ENCODE results near the gene CMTM5.

CMTM5 gene

DNA sequence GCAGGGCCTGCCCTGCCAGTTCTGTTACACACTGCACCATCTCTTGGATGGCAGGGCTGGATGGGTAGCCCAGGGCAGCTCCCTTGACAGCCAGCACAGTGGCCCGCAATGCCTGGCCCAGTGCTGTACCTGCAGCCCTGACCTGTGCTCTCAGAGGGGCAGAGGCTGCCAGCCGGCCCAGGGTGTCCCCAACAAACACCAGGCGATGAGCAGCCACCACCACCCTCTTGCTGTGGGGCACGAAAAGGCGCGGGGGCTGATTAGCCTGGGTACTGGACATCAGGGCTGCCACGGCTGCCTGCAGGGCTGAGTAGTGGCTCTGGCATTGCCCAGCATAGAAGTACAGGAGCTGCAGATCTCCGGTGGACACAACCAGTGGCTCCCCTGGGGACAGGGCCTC lies 19.6 kb upstream of the CMTM5 start:
- no peak for DNase-seq (ENCODE audit: extremely low spot score, insufficient read length, low read depth)
- no peak for FAIRE-seq

DNA sequence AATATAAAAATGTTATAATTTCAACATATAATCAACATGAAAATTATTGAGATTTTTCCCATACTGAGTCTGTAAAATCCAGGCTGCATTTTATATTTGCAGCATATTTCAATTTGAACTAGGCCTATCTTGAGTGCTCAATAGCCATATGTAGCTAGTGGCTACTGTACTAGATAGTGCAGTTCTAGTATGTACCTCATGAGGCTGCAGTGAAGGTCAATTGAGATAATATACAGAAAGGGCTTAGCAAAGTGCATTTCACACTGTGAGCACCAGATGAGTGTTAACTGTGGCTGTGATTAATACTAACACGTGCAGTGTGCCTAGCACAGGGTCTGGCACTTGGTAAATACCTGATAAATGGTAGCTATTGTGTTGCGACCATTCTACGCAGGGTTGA lies 18.8 kb upstream of the CMTM5 start:
- DNase-seq (ENCODE audit: extremely low spot score, insufficient read length, low read depth) (no peak), FAIRE-seq (no peak)

DNA sequence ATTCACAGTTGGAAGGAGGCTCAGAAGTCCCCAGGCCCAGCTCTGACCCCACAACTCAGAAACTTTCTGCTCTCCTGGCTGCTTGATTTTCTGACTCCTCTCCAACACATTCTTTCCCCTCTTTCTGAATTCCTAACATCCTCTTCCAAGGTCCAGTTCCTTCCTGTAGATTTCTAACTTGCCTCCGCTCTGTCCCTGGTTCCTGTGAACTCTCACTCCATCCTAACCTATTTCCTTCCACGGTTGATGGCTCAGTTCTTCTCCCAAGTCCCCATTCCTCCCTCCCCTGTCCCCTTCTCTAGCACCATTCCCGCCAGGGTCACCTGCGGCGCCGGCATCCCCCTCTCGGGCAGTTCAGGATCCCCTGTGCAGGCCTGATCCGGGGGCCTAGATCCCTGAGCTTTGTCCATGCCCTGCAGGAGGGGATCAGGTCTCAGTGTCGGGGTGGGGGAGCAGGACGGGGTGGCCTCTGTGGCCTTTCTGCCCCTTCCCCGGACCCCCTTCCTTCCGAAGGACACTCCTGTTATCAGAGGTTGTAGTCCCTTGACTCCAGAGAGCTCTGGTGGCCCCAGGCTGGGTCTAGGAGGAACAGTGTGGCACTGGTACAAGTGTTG lies 18.2 kb upstream of the CMTM5 start:
- no peak for DNase-seq (ENCODE audit: extremely low spot score, insufficient read length, low read depth)
- no peak for FAIRE-seq

DNA sequence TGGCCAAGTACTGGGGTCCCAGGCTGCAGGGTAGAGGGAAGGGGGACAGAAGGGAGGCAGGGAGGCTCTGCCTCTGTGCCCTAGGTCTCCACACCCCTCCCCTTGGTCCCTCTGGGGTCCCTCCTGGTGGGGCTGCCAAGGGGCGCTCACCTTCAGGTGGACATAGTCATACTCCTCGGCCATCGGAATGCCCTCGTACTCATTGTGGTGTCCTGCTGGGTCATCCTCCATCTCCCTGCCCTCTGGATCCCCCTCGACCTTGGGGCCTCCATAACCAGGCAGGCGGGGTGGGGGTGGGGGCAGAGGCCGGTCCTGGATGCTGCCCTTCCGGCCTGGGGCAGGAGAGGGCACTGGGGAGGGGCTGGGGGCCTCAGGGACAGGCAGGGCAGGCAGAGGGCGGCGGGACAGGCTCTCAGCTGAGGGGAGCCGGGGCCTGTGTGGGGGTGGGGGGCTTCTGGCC lies 17.6 kb upstream of the CMTM5 start:
- no peak for FAIRE-seq
- no peak for DNase-seq (ENCODE audit: extremely low spot score, insufficient read length, low read depth)

DNA sequence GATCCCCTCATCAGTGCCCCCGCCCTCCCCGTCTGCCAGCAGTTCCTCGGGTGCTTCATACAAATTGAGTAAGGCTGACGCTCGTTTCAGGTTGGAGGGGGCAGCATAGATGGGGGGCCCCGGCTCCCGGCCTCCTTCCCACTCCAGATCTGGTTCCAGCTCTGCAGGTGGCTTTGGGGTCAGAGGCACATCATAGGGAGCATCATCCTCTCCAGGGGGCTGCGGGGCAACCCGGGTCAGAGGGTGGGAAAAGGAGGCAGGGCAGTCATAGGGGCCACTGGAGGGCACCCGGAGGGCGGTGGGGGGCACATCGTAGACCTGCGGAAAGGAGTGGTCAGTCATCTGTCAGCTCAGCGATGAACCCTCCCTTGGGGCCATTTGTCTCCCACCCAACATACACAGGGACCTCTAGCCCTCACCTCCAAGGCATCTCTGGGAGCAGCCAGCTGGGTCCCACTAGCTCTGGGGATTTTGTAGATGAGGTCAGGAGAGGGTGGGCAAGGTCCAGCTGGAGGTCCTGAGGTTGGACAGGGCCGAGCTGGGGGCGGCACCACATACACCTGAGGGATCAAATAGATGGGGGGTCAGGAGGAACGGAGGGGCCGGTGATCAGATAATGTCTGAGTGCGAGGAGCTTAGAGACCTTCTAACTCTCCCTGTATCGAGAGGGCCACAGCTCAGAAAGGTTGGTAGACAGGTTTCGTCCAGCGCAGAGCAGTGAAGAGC lies 17.0 kb upstream of the CMTM5 start:
- DNase-seq (ENCODE audit: extremely low spot score, insufficient read length, low read depth), result no peak
- no peak for FAIRE-seq

DNA sequence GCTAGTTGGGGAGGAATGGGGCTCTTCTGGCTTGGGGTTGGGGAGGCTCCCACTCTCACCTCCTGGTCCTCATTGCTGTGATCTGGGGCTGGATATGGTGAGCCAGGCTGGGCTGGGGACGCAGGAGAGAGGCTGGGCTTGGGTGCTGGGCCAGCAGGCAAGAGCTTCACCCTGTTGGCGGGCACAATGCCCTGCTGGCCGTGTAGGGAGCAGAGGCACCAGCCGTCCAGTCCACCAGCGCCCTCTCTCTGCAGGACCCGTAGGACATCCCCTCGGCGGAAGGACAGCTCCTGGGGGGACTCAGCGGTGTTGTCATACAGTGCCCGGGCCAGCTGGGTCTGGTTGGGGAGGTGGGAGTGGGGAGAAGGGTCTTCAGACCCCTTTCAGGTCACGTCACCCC lies 16.4 kb upstream of the CMTM5 start:
- DNase-seq (ENCODE audit: extremely low spot score, insufficient read length, low read depth) (no peak), FAIRE-seq (no peak)

DNA sequence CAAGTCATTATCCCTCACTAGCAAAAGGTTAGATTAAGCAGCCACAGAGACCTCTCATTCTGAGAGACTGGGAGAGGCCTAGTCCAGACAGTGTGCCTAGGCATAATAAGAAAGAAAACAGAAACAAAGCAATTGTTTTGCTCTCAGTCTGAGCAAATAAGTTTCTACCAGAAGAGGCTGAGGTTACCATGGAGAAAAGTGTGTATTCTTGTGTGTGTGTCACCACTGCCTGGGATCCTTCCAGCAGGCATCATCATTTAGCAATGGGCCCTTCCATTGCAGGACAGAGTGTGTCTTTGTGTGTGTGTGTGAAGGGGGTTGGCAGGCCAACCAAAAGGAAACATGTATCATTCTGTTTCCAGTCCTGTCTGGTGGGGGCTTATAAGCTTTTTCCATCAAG lies 15.5 kb upstream of the CMTM5 start:
- DNase-seq (ENCODE audit: extremely low spot score, insufficient read length, low read depth) (no peak), FAIRE-seq (no peak)

DNA sequence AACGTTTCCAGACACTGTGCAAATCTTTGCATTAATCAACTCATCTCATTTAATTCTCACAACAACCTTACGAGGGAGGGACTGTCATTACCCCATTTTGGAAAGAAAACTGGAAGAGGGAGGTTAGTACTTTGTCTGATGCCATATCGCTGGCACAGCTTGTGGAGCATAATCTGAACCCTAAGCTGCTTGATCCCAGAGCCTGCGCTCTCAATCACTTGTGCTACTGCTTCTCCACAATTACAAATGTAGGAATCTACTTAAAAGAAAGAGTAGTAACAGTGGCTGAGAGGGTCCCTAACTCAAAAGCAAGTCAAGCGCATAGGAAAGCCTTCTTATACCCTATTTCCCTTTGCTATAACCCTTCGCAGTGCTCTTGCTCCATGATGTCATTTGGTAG lies 15.1 kb upstream of the CMTM5 start:
- DNase-seq (ENCODE audit: extremely low spot score, insufficient read length, low read depth) (no peak), FAIRE-seq (no peak)

DNA sequence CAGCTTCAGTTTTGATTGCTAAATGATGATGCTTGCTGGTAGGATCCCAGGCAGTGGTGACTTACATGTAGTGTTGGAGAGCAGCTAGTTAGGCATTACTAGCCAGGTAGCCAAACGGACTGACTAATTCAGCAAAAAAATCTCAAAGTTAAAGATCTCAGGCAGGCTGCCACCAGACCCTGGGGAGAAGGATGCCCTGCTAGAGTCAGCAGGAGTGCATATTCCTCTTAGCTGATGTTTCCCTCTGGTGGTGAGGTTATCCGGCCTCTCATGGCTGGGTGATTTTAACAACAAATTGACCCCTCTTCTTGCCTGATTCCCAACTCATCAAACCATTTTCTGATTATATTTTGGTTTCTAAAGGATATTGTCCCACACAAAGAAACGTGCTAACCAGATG lies 14.6 kb upstream of the CMTM5 start:
- no peak for FAIRE-seq
- no peak for DNase-seq (ENCODE audit: extremely low spot score, insufficient read length, low read depth)

DNA sequence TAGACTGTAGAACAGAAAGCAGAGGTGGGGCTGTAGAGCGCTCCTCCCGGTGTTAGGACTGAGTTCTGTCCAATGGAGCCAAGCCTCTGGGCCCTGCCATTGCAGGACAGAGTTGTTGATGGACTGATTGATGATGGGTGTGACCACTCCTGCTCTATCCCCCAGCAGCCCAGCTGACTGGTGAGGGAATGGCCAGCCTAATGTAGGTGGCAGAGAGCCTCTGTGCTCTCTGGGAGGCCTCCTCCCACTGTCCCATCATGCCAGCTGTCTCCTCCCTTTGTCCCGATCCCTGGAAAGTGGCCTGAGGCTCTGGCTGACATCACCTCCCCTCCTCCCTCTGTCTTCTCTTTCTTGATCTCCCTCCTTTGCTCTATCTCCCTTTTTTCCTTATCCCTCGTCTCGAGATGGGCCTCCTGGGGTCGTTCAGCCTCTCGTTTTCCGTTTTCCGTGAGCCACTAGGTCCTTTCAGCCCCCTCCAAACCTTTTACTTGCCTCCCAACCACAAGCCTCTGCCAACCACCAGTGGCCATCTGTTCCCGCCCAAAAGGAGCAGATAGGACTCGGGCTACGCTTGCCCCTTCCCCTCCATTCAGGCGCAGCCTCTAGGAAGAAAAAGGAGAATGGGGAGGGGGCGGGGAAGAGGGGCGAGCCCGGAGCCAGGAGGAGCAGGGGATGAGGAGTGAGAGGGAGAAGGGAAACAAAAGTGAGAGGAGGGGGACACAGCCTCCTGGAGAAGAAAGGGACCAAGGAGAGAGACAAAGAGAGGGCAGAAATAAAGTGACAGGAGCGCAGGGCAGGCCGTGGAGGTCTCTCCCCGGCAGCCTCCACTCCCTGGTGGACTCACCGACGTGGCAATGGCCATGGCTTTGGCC lies 12.4 kb upstream of the CMTM5 start:
- DNase-seq (ENCODE audit: extremely low spot score, insufficient read length, low read depth) (no peak), FAIRE-seq (no peak)

DNA sequence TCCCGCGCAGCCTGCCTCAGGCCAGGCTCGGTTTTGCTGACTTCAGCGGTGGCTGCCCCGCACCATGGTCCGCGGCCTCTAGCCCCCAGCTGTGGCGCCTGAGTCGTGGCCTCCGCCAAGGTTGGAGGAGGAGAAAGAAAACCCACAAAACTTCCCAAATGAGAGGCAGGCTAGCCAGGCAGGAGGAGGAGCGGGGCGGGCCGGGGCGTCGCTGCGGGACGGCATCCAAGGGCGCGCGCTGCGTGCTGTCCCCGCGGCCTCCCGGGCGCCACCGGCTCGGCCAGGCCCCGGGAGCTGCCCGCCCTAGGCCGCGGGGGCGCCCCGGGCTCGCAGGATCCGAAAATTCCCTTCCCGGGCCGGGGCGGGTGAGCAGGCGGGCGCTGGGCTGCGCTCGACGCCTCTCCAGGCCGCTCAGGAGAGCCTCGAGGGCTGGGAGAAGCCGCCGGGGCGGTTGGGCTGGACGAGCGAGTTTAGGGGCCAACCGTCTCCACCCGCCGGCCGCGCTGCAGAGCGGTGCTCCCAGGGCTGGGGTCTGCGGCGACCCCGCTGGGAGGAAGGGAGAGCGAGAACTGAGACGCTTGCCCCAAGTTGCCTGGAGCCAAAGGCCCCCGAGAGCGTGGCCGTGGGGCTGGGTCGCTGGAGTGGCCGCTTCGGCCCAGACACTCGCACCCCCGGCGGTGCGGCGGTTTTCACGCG lies 11.7 kb upstream of the CMTM5 start, which contains the start of gene EFS:
TSS of gene EFS (minus strand) at position 137 of the 696 bp plus-strand sequence. CDS start 147 bp downstream, outside the sequence.
- DNase-seq (ENCODE audit: extremely low spot score, insufficient read length, low read depth), result no peak
- FAIRE-seq, result no peak

DNA sequence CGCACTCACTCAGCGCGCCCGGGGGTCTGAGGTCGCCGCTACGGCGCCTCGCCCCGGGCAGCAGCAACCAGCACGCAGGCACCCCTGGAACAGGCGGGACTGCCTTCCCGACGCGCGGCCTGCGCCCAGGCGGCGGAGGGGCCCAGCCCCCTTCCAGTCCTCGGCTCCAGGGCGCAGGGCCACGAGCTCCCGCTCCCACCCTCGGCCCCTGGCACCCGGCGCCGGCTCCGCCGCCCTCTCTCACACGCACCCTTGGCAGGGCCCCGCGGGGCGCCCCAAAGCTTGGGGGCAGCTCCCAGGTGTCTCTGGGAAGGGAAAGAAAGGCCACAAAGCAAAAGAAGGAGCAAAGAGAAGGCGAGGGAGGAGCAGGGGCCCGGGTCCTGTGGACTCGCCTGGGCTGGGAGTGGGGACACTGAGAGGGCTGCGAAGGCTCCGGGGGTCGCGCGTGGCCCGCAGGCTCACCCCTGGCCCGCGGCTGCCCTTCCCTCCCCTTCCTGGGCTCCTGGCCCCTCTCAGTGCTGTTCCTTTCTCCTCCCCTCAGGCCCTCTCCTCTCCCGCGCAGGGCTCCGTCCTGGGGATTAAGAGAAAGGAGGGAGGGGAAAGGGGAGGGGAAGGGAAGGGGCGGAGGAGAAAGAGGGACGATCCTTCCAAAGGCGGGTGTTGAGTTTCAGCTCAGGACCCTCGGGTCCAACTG lies 11.0 kb upstream of the CMTM5 start:
- DNase-seq (ENCODE audit: extremely low spot score, insufficient read length, low read depth), result no peak
- FAIRE-seq, result no peak

DNA sequence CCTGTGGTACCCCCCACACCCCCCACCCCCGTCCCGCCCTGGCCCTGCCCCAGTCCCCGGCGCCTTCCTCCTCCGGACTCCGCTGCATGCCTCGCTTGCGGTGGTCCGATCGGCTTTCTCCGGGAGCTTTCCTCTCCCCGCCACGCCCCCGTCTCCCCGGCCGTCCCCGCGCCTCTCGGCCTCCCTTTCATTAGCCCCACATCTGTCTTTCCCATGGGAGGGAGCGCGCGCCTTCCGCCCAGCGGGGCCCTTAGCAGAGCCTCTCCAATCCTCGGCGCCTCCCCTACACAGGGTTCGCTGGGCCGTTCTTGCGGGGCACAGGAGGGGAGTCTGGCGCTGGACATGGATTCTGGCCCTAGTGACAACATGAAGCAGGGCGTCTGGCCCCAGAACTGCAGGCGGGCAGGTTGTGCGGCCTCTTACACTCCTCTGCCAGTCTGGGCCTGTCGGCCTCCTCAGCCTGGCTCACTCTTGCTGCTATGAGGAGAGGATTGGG lies 10.4 kb upstream of the CMTM5 start:
- FAIRE-seq (no peak), DNase-seq (ENCODE audit: extremely low spot score, insufficient read length, low read depth) (no peak)

DNA sequence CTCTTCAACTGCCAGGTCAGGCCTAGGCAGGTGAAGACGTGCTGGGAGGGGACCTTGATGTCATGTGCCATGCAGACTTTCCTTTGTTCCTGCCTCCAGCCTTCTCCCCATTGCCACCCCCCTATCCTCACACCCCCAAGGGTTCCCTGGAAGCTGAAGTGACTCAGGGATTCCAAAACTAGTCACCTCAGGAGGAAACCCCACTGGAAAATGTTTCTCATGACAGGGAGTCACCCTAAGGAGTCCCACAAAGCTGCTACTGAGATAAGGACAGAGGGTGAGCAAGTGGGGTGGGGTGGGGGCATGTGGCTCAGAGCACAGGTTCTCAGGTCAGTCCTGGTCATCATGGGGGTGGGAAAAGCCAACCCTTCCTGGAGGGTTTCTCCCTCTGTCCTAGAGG lies 6.6 kb upstream of the CMTM5 start:
- FAIRE-seq, result no peak

DNA sequence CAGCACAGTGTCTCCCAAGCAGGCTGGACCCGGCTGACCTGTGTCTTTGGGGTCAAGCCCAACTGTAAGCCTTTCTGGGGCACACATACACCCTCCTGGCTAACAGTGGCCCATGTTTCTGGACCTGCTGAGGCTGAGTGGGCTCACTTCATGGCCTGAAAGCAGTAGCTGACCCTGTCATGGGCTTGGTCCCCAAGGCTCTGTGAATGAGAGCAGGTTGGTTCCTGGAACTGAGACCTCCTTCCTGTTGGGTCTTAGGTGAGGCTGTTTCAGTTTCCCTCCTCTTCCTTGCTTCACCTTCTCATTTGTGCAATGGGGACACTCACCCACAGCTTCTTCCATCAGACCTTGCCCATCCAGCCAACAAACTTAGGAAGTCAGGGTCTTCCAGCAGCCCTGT lies 5.0 kb upstream of the CMTM5 start:
- DNase-seq (ENCODE audit: extremely low spot score, insufficient read length, low read depth), result no peak
- FAIRE-seq, result no peak

More for the DNA sequence above, 6.6 kb upstream of the CMTM5 start:
- DNase-seq (ENCODE audit: extremely low spot score, insufficient read length, low read depth), result no peak

DNA sequence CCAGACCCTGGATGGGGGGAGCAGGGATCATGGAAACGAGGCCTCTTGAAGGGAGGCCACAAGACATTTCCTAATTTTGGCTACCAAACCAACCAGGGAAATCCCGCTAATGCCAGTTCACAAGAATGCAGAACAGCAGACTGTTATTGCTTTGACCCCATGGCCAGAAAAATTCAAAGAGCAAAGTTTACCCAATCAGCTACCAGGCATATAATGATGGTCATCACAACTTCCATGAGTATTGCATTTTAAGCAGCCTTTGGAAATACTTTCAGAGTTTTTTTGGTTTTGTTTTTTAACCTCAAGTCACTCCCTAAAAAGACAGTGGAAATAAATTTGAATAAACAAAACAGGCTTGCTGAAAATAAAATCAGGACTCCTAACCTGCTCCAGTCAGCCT lies 4.3 kb upstream of the CMTM5 start, which contains the start of gene IL25:
TSS of gene IL25 (plus strand) at position 301 of the 400 bp plus-strand sequence.
- FAIRE-seq (no peak), DNase-seq (ENCODE audit: extremely low spot score, insufficient read length, low read depth) (no peak)

DNA sequence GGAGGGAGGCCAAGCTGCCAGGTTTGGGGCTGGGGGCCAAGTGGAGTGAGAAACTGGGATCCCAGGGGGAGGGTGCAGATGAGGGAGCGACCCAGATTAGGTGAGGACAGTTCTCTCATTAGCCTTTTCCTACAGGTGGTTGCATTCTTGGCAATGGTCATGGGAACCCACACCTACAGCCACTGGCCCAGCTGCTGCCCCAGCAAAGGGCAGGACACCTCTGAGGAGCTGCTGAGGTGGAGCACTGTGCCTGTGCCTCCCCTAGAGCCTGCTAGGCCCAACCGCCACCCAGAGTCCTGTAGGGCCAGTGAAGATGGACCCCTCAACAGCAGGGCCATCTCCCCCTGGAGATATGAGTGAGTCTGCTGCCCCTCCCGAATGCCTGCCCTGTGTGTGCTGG lies 3.8 kb upstream of the CMTM5 start:
- no peak for FAIRE-seq
- no peak for DNase-seq (ENCODE audit: extremely low spot score, insufficient read length, low read depth)

DNA sequence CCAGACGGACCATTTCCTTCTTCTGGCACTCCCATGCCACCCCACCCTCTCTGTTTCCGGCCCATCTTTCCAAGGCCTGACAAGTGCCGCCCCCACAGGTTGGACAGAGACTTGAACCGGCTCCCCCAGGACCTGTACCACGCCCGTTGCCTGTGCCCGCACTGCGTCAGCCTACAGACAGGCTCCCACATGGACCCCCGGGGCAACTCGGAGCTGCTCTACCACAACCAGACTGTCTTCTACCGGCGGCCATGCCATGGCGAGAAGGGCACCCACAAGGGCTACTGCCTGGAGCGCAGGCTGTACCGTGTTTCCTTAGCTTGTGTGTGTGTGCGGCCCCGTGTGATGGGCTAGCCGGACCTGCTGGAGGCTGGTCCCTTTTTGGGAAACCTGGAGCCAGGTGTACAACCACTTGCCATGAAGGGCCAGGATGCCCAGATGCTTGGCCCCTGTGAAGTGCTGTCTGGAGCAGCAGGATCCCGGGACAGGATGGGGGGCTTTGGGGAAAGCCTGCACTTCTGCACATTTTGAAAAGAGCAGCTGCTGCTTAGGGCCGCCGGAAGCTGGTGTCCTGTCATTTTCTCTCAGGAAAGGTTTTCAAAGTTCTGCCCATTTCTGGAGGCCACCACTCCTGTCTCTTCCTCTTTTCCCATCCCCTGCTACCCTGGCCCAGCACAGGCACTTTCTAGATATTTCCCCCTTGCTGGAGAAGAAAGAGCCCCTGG lies 1.2 kb upstream of the CMTM5 start:
- FAIRE-seq (no peak), DNase-seq (ENCODE audit: extremely low spot score, insufficient read length, low read depth) (no peak)

DNA sequence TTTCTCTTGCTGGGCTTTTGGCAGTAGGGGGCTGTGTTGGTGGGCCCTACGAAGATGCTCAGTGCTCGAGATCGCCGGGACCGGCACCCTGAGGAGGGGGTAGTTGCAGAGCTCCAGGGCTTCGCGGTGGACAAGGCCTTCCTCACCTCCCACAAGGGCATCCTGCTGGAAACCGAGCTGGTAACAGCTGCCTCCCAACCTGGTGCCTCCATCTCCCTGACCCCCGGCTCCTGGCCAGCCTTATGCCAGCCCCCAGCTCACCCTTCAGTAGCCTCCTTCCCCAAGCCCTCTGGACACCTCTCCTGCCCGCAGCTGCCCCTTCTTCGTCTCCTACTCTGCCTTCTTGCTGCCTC lies 328 bp downstream of the CMTM5 start:
- FAIRE-seq (no peak), DNase-seq (ENCODE audit: extremely low spot score, insufficient read length, low read depth) (no peak)

Data from GM18507 (cell line).